Esophagus squamous epithelium (tissue), 4 donors: Measurements from ENCODE around the gene LCMT1.

ENCODE experiments used
- POLR2A ChIP-seq, 4 donors: fragments of 450-650 bp; IDR thresholded peaks; one replicate each; pipeline ENCODE4 v1.6.1; 2017; ENCODE audit warnings: antibody characterized with exemption in 4 of 4, mild to moderate bottlenecking in 4 of 4, moderate library complexity in 3 of 4
- TF ChIP-seq, protein P1 (sequence below), 6 experiments: fragments of 450-650 bp in 4 of 6; fragments of 200-600 bp in 2 of 6; sonication (generic) in 2 of 6; IDR thresholded peaks; one replicate each; pipeline ENCODE4 v1.5.1; 2016 to 2019; ENCODE audit warnings: antibody characterized with exemption in 6 of 6, mild to moderate bottlenecking in 4 of 6, moderate library complexity in 4 of 6

GRCh38 chr16:25213709-25214397 is 102.3 kb downstream of the LCMT1 start:
- TF ChIP-seq, protein P1, sequence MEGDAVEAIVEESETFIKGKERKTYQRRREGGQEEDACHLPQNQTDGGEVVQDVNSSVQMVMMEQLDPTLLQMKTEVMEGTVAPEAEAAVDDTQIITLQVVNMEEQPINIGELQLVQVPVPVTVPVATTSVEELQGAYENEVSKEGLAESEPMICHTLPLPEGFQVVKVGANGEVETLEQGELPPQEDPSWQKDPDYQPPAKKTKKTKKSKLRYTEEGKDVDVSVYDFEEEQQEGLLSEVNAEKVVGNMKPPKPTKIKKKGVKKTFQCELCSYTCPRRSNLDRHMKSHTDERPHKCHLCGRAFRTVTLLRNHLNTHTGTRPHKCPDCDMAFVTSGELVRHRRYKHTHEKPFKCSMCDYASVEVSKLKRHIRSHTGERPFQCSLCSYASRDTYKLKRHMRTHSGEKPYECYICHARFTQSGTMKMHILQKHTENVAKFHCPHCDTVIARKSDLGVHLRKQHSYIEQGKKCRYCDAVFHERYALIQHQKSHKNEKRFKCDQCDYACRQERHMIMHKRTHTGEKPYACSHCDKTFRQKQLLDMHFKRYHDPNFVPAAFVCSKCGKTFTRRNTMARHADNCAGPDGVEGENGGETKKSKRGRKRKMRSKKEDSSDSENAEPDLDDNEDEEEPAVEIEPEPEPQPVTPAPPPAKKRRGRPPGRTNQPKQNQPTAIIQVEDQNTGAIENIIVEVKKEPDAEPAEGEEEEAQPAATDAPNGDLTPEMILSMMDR (IDR thresholded peaks at IDR 0.05) = no peak
- TF ChIP-seq POLR2A (IDR thresholded peaks at IDR 0.05) = no peak
